GM13976 (cell line): ENCODE results near the gene C8G.

Experiments used
- DNase-seq: peaks from one replicate; pipeline ENCODE4 v3.0.0; 2012; ENCODE audit warnings: low spot score
- in situ Hi-C: fragments of 300-500 bp; cut with MboI; formaldehyde crosslinking; loops from one replicate; pipeline ENCODE4 v1.12.0; 2022; ENCODE audit warnings: low sequenced_read_pairs, mixed read lengths, inconsistent platforms; ENCODE audit not compliant: unreplicated experiment
- TF ChIP-seq, protein P1 (sequence below): IDR thresholded peaks from 2 replicates; pipeline ENCODE4 v1.5.1; 2012; ENCODE audit warnings: borderline replicate concordance, mild to moderate bottlenecking; ENCODE audit not compliant: insufficient read depth; ENCODE audit errors: extremely low read depth, missing control alignments, control extremely low read depth

Gene C8G

DNA sequence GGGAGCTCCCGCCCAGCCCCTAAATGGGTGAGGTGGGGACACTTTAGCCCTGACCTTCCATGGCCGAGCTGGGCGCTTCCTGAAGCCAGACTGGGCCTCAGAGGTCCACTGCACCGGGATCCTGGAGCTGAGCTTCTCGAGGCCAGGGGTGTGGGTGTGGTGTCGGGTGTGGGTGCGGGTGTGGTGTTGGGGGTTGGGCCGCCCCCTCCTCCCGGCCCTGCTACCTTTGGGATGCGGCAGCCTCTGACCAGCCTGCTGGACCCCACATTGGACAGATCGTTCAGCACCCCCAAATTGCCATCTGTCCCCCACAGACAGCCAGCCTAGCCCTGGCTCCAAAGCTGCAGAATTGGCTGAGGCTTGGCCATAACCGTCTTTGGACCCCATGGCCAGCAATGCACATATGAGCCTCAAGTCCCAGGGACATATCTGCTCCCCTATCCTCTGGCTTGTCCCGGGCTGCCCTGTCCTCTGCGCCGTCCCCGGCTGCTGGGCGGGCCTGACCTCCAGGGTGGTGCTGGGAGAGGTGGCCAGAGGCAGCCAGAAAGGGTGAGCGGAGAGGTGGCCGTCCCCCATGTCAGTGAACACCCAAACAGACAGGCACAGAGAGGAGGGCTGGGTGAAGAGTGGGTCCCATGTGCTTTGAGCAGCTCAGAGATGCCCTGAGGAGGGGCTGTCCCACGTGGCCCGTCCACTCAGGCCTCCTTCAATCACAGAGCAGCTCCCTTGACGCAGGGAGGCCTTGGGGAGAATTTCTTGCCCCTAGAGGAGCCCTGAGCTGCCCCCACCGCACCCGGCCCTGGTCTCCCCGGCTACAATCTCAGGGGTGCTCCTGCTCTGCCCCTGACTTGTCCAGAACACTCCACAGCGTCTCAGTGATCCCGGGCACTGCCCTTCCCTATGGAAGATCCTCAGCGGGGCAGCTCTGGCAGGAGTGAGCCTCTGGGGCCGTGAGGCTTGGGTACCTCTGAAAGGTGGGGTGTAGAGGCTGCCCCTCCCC, 28.9 kb downstream of the C8G start:
- no peak for DNase-seq
- in situ Hi-C loops = no loop called here

DNA sequence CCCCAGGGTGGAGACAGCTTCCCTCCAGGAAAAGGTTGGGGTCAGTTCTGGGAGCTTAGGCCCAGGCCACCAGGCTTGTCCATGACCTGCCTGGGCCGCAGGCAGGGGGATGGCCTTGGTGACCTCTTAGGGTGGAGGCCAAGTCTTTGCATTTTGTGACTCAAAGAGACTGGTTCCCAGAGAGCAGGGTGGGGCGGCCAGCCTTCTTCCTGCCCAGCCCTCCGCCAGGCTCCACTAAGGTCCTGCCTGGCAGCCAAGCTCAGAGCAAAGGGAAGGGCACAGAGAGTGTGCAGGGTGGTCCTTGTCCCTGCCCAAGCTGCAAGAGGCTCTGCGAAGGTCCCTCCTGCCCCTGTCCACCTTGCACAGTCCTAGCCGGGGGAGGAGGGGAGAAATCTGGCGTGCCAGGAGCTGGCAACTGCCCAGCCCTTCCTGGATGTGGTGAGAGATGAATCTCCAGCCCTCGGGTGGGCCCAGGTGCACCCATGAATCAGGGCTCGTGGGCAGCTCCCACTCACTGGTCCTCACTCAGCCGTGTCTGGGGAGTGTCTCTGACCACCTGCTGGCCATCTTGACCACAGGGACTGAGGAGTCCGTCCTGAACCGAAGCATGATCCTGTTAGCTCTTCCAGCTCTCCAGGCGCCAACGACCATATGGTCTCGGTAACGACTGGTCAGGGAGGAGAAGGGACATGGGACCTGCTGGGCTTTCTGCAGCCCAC, 29.9 kb downstream of the C8G start:
- in situ Hi-C loops = no loop called here

More for the DNA sequence above, 28.9 kb downstream of the C8G start:
- TF ChIP-seq, protein P1, sequence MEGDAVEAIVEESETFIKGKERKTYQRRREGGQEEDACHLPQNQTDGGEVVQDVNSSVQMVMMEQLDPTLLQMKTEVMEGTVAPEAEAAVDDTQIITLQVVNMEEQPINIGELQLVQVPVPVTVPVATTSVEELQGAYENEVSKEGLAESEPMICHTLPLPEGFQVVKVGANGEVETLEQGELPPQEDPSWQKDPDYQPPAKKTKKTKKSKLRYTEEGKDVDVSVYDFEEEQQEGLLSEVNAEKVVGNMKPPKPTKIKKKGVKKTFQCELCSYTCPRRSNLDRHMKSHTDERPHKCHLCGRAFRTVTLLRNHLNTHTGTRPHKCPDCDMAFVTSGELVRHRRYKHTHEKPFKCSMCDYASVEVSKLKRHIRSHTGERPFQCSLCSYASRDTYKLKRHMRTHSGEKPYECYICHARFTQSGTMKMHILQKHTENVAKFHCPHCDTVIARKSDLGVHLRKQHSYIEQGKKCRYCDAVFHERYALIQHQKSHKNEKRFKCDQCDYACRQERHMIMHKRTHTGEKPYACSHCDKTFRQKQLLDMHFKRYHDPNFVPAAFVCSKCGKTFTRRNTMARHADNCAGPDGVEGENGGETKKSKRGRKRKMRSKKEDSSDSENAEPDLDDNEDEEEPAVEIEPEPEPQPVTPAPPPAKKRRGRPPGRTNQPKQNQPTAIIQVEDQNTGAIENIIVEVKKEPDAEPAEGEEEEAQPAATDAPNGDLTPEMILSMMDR = no peak

DNA sequence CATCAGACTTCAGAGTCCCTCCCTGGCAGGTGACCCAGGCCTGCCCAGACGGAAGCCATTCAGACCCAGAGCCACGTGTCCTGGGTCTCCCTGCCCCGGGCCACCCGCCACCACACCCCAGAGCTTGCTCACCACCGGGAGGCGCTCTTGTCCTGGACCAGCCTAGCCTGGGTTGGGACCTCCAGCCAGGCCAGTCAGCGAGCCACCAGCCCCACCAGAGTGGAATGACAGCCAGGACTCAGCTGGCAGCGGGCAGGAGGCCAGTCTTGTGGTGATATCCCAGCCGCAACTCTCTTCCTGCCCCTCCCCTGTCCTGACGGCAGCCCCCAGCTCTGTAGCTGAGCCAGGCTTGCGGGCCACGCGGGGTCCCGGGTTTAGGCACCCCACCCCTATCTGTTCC, 30.6 kb downstream of the C8G start:
- peak; percentile 70 for DNase-seq
- TF ChIP-seq, protein P1 = peak; percentile 22
- in situ Hi-C loops = no loop called here

More for the DNA sequence above, 29.9 kb downstream of the C8G start:
- DNase-seq = no peak
- TF ChIP-seq, protein P1 = no peak

DNA sequence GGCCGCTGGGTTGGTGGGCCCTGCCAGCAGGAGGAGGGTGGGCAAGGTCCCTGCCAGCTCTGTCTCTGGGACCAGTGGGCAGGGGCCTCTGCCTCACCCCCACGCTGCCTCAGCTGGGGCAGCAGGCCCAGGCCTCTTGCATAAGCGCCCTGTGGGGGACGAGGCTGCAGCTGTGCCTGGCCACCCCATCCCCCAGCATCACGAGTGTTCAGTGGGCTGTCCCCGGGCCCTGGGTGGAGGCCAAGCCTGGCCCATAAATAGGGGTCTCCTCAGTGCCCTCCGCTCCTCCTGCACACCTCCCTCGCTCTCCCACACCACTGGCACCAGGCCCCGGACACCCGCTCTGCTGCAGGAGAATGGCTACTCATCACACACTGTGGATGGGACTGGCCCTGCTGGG, 32.2 kb downstream of the C8G start, which contains the start of gene PTGDS:
PTGDS (plus strand) TSS at position 282 of the 400 bp plus-strand sequence; CDS start at position 357, 75 bp downstream.
- in situ Hi-C loops = no loop called here
- TF ChIP-seq, protein P1 = no peak
- DNase-seq = no peak

DNA sequence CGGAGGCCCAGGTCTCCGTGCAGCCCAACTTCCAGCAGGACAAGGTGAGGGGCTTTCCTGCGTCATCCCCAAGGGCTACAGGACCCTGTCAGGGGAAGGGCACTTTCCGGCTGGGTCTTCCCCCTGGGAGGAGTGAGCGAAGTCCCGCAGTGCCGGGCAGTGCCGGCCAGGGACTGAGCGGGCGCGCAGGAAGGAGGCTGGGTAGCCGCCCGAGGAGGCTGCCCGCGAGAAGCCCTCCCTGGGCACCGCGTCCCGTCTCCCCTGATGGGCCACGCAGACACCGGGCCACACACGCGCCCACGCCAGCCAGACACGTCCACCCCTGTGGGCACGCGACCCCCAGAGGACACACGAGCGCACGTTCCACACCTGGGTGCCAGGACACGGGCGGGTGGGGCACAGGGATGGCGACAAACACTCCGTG, 32.6 kb downstream of the C8G start:
- TF ChIP-seq, protein P1 = no peak
- no peak for DNase-seq
- in situ Hi-C loops = no loop called here

DNA sequence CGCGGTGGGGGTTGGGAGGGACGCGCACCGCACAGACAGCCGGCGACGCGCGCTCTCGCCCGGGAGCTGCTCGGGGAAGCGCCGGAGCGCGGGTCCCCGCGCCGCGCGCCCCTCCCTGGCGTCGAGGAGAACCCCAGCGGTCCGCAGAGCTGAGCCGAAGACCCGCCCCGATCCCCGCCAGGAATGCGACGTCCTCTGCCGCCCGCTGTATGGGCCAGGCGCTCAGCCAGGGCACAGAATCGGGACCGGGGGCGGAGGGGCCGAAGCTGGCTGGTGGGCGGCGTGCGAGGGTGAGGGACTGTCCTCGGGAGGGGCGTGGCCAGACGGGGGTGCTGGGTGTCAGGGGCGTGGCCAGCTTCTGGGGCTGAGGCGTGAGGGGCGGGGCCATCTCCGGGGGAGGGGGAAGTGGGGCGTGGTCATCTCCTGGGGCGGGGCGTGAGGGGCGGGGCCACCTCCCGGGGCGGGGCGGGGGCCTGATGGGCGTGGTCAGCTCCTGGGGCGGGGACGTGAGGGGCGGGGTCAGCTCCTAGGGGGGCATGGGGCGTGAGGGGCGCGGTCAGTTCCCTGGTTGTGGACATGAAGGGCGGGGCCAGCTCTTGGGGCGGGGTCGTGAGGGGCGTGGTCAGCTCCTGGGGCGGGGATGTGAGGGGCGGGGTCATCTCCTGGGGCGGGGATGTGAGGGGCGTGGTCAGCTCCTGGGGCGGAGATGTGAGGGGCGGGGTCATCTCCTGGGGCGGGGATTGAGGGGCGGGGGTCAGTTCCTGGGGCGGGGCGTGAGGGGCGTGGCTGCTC, 33.2 kb downstream of the C8G start:
- DNase-seq = peak; percentile 90
- TF ChIP-seq, protein P1 = no peak
- in situ Hi-C loops = no loop called here
